ENCODE data around the gene PRPF38A.

DNA sequence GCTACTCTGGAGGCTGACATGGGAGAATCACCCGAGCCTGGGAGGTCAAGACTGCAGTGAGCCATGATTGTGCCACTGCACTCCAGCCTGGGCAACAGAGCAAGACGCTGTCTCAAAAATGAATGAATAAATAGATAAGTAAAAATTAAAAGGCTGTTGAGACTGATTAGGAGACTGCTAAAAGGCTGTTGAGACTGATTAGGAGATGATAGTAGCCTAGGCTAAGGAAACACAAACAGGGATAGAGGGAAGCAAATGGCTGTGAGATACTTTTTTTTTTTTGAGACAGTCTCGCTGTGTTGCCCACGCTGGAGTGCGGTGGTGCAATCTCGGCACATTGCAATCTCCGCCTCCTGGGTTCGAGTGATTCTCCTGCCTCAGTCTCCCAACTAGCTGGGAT, 28.4 kb downstream of the PRPF38A start:
- TF ChIP-seq, protein P1, sequence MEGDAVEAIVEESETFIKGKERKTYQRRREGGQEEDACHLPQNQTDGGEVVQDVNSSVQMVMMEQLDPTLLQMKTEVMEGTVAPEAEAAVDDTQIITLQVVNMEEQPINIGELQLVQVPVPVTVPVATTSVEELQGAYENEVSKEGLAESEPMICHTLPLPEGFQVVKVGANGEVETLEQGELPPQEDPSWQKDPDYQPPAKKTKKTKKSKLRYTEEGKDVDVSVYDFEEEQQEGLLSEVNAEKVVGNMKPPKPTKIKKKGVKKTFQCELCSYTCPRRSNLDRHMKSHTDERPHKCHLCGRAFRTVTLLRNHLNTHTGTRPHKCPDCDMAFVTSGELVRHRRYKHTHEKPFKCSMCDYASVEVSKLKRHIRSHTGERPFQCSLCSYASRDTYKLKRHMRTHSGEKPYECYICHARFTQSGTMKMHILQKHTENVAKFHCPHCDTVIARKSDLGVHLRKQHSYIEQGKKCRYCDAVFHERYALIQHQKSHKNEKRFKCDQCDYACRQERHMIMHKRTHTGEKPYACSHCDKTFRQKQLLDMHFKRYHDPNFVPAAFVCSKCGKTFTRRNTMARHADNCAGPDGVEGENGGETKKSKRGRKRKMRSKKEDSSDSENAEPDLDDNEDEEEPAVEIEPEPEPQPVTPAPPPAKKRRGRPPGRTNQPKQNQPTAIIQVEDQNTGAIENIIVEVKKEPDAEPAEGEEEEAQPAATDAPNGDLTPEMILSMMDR (IDR thresholded peaks at IDR 0.05) = no peak
- no peak for TF ChIP-seq POLR2A (IDR thresholded peaks at IDR 0.05)

Data from heart left ventricle (tissue), 13 donors.